A204.1 (cell line): ENCODE data around the gene FBLN2.
"Not testable (repeated sequence)": the region's sequence is repeated elsewhere in the genome, so short reads cannot be mapped to it uniquely, and the experiment has no call there.

ENCODE experiments used
- FAIRE-seq: peaks from 2 replicates; lab custom pipeline; 2012; peaks lifted over from hg19 to GRCh38; lab: Jason Lieb, UNC

The FBLN2 gene

DNA sequence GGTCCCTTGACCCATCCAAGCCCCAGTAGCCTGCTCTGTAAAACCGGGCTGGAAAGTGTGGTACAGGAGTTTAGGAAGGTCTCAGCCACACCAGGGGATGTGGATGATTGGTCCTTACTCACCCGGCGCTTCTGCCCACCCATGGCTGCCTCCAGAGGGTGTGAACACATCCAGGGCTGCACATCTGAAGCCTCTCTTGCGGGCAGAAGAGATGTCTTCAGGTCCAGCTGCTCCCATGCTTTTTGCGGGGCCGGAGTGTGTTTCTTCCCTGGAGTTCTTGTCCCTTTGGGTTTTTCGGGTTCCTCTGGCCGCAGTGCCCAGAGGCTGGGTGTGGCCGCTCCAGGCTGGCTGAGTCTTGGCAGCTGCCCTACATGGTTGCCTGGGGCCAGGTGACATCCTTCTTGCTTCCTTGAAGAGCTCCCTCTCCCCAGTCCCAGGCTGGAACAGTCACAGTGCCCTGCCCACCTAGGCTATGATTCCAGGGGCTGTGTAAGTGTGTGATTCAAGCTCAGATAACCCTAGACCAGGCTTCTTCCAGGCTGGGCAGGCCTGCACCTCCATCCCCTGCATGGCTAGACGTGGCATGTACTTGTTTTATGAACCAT lies 34.9 kb upstream of the FBLN2 start:
- FAIRE-seq: no peak

DNA sequence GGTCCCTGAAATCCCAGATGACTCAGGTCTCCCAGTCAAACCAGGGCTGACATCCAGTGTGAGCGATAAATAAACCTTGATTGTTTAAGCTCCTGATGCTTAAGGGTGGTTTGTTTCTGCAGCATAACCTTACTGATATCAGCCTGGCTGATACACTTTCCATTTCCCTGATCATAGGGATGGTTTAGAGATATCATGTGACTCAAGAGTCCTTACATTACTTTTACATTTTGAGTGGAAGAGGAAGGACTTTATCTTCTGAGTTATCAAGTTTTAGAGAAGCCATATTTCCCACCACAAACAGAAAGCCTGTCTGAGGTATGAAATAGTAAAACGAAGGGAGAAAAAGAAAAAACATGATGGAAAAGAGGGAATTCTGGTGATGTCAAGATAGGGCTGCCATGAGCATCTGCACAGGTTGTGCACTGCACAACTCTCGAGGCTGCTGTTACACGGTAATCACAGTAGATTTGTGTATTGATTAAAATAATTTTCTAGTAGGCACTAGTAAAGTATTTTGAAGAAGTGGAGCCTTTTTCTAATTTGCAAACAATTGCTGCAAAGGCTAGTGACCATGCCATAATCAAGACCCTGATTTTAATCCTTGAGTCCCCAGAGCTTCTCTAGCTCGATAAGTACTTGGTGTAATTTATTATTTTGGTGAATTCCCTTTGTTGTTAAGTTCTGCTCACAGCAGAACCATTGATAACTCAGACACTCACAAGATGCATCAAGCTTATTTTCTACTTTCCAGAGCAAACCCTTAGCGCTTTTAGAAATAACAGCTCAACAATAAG lies 34.1 kb upstream of the FBLN2 start:
- FAIRE-seq: no peak

DNA sequence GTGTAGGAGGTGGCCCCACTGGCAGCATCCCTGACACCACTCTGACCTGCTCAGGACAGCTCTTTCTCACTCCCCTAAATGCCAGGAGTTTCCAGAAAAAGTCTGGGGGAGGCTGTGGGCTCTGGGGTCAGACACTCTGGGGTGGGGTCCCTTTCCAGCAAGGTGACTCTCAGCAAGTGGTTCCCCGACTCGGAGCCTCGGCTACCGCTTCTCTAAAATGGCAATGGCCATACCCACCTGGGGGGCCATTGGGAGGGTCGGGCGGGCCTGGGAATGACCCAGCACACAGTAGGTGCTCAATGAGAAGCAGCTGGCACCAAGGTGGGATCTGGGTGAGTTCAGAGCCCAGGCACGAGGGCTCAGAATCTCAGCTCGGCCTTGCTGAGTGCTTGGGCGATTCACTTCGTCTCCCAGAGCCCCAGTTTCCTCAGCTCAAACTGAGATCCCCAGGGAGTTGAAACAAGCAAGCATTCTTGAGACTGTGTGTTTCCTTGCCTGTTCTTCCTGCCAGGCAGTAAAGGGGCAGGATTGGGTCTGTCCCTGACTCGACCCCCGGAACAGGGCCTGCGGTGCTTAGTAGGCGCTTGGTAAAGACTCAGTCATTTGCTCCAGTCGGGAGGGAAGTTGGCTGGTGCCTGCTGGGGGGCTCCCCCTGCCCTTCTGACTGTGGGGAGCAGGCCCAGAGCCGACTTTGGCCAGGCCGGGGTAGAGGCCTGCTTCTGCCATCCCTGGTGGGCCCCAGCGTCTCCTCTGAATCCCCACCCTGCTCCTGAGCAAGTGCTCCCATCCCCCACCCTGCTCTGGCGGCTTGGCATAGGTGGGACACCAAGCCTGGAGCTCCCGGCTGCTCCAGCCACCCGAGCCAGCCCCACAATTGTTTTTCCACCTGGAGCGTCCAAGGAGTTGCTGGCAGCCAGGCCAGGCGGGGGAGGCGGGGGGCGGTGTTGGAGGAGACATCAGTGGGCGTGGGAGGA lies 32.9 kb upstream of the FBLN2 start:
- no peak for FAIRE-seq

DNA sequence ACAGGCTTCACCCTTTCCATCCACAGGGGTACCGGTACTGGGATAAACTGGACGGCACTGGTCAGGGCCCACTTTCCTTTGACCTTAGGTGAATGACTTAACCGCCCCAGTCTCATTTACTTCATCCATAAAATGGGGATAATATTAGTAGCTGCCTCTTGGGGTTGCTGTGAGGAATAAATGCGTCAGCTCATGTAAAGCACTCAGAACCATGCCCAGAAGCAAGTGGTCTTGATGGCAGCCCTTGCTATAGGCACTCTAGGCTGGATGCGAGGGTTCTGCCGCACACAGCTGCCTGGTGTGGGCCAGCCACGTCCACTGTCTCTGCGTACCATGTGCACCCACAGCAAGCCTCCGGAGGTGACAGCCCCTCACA lies 32.2 kb upstream of the FBLN2 start:
- FAIRE-seq: no peak

DNA sequence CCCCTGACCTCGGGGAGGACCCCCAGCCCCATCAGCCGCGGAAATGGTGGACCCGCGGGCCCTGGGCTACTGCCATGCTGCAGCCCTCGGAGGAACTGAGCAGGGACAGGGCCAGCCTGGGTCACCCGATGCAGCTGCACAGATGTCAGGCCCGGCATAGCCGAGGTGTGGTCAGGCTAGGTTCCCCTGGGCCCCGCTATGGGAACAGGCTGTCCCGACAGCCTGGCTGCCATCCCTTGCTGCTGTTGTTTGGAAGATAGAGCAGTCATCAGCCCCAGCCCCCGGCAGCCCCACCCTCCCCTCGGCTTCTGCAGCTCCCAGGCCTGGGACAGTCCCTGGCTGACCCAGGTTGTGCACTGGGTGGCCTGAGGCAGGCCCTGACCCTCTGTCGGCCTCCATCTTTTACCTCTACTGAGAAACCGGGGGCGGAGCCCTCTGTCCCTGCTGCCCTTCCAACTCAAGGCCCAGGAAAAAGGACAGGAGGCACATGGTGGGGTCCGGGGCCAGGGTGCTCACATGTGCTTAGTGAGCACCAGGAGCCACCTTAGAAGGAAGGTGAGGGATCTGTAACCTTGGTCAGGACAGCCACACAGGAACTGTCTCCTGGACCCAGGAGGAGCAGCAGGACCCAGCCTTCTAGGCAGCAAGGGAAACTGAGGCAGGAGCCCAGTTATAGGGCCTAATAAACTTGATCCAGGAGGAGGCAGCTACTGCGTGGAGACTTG lies 31.5 kb upstream of the FBLN2 start:
- FAIRE-seq: no peak

DNA sequence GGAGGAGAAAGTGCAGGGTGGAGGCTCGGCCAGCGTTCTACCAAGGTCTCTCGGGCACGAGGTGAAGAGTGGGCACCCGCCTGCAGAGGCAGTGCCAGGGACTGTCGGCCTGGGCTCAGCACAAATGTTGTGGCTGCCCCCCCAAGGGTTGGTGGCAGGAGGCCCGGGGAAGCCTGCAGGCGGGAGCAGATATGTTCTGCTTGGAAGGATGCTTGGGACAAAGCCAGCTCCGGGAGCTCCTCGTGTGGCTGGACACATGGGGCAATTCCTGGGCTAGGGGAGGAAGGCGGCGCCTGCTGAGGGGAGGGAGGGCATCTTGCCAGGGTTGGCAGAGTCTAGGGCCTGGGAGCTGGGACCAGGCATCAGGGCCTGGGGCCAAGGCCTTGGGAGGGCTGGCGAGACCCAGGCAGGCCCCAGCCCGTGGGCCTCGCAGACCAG lies 30.4 kb upstream of the FBLN2 start:
- FAIRE-seq: no peak

DNA sequence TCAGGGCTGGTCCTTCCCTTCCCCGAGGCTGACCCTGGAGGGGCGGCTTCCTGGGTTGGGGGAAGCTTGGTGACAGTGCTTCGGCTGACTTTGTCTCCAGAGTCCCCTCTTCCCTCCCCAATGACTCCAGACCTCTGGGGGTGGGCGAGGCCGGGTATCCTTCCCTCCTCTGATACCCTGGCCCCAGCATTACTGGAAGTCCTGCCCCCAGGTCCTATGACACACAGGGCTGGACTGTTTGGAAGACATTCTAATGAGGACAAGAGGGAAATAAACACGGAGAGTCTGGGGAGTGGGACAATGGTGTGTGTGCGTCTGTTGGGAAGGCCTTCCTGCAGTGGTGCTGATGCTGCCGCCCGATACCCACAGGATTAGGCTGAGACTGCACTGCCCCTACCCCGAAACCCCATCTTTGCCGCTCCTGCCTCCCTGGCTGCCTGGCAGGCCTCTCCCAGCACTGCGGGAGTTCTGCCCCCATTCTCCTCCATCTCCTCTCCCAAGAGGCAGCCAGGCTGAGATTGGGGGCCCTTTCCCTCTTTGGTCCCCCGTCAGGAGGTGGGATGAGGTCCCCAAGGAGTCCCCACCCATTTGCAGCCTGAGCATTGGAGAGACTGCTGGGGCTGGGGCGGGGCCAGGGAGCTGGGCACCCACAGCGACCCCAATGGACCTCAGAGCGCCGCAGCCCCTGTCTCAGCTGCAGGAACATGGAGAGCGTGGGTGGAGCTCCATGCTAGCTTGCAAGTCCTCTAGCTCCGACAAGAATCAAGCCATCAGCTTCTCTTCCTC lies 29.7 kb upstream of the FBLN2 start:
- no peak for FAIRE-seq

DNA sequence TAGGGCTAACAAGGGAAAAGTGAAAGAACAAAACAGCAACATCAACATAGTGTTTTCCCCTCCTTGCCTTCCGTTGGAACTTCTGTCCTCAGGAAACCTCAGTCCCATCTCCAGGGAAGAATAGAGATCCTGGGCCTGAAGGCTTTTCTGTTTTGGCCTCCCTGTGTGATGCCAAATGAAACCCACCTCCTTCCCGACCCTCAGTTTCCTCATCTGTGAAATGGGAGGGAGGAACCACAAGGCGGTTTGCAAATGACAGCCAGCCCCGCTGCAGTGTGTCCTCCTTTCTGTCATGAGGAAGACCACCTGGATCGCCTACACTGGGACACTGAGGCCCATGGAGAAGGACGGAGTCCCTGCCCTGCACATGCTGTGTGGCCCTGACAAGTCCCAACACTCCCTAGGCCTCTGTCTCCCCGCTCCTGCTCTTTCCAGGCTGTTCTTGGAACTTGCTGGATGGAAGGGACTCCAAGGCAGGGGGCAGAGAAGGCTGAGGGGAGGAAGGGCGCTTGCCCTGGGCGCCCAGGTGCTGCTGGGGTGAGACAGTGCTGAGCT lies 28.5 kb upstream of the FBLN2 start:
- no peak for FAIRE-seq

DNA sequence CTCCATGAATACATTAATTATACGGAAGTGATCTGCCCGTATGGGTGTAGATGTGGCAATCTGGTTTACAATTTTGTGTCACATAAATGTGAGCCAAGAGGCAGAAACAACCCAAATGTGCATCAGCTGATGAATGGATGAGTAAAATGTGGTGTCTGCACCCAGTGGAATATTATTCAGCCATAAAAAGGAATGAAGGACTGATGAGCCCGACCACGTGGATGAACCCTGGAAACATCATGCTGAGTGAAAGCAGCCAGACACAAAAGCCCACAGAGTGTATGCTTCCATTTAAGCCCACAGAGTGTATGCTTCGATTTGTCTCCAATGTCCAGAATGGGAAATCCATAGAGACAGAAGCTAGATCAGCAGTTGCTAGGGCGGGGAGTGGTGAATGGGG lies 27.6 kb upstream of the FBLN2 start:
- no peak for FAIRE-seq

DNA sequence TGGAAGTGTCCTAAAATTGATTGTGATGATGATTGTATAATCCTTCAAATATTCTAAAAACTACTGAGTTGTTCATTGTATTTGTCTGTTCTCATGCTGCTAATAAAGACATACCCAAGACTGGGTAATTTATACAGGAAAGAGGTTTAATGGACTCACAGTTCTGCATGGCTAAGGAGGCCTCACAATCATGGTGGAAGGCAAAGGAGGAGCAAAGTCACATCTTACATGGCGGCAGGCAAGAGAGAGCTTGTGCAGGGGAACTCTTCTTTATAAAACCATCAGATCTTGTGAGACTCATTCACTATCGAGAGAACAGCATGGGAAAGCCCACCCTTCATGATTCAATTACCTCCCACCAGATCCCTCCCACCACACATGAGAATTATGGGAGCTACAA lies 27.2 kb upstream of the FBLN2 start:
- FAIRE-seq: not testable (repeated sequence)

DNA sequence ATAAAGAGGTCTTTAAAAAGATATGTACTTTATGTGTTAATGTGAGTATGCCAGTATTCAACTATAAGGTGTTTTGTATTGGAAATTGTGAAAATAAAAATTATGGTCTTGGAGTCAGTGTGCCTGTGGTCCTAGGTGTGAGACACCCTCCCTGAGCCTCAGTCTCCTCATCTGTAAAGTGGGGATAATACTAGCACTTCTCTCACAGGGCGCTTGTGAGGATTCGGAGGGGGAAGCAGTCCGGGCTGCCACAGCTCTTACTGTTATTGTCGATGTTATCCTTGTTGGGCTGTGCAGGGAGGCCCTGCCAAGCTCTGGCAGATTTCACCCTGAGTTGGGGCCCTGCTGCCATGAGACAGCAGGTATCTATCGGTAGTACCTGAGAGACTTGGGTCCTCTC lies 26.7 kb upstream of the FBLN2 start:
- no peak for FAIRE-seq

DNA sequence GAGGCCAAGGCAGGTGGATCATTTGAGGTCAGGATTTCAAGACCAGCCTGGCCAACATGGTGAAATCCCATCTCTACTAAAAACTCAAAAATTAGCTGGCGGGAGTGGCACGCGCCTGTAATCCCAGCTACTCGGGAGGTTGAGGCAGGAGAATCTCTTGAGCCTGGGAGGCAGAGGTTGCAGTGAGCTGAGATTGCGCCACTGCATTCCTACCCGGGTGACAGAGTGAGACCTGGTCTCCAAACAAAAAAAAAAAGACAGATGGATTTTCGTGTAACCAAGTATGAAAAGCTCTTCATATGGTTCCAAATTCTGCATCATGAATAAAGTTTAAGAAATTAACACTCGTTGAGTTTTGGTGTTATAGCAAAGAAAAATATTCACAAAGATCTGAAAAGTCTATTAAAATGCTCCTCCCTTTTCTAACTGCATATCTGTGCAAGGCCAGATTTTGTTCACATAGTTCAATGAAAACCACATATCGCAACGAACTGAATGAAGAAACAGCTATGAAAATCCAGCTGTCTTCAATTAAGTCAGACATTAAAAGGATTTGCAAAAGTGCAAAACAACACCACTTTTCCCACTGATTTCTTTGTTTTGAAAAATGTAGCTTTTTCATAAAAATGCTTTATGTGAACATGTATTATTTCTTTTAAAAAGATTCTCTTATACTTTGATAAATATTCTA lies 23.8 kb upstream of the FBLN2 start:
- no peak for FAIRE-seq

DNA sequence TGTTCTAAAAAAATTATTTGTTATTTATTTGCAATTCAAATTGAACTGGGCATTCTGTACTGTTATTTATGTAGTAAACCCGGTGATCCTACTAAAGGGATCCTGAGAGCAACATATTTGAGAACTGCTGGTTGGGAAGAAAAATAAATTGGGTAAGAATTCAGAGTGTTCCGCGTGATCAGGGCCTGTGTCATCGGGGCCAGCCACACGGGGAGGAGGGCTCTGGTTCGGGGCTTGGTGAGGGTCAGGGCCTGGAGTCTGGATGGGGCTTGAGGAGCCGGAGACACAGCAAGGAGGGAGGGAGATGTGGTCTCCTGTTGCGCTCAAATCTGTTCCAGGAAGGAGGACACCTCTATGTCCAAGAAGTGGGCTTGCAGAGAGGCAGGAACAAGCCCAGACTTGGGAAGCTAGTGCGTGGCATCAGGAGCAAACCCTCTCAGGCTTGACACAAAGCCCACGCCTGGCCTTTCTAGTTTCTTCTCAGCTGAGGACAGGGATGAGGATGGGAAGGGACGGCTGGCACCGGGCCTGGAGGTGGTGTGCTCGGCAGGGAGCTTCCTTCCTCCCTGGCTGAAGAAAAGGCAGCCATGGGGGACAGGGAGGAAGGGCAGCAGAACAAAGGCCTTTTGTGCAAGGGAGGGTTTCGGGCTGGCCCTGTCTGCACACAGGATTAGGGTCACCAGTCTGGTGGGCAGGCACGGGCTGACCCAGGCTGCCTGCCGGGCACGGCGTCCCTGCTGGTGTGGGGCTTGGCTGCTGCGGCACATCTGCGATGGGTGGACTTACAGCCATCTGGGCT lies 22.9 kb upstream of the FBLN2 start:
- no peak for FAIRE-seq

DNA sequence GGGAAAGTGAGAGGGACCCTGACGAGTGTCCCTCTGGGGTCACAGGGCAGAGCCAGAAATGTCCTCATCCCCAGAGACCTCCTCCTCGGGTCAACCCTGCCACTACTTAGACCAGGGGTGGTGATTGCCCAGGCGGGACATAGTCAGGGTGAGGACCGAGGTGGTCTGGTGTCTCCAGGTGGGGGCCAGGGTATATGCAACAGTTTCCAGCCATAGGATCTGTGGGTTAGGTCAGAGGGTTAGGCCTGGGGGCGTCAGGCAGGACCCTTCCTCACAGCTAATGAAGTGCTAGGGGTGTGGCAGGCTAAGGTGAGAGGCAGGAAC lies 22.3 kb upstream of the FBLN2 start:
- FAIRE-seq: no peak

DNA sequence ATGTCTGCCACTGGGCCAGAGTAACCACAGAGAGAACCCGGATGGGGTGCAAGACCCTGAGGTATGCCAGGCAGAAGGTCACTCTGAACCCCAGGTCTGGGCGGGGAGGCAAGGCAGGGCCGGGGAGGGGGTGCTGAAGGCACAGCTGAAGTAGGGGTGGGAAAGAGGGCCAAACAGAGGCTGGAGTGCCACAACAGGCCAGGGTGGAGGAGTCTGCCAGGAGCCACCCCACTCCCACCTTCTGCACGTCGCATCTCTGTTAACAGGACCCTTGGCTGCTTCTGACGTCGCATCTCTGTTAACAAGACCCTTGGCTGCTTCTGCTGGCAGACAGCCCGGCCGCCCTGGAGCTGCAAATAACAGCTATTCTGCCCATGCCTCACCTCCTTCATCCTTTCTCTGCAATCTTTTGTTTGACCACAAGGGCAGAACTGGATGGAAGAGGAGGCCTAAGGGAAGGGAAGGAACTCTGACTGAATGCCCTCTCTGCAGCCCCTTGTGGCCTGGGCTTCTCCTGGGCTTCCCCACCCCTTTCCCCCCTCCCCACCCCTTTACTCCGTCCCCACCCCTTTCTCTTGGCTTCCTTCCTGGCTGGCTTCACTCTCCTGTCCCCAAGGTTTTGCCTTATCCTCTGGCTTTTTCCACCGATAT lies 20.6 kb upstream of the FBLN2 start:
- no peak for FAIRE-seq

DNA sequence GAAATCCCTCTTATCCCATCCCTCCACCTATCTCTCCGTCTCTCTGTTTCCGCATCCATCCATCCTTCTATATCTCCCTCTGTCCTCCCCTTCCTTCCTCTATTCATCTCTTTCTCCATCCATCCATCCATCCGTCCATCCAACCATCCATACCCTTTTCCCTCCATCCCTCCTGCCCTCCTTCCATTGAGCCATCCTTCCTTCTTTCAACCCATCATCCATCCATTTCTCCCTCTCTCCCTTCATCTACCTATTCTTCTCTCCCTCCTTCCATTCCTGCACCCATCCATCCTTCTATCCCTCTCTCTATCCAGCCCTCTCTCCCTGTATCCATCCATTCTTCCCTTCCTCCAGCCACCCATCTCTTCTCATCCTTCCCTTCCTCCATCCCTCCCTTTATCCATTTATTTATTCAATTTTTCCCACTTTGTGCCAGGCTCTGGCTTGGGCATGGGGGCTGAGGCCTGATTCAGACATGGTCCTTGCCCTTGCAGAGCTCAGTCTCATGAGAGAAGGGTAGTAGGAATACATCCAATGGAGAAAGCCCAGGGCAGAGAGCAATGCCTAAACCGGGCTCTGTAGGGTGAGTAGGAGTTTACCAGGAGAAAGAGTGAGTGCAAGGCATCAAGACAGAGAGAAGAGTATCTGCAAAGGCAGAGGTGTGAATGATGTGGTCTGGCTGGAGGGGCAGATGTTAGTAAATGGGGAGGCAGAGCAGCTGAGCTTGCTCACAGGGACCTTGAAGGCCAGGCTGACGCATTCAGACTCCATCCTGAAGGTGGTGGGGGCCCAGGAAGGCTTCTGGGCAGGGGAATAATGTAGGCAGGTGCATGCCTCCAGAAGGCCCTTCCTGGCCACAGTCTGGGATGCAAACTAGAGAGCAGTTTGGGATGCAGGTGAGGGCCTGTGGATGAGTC lies 19.5 kb upstream of the FBLN2 start:
- FAIRE-seq: no peak

DNA sequence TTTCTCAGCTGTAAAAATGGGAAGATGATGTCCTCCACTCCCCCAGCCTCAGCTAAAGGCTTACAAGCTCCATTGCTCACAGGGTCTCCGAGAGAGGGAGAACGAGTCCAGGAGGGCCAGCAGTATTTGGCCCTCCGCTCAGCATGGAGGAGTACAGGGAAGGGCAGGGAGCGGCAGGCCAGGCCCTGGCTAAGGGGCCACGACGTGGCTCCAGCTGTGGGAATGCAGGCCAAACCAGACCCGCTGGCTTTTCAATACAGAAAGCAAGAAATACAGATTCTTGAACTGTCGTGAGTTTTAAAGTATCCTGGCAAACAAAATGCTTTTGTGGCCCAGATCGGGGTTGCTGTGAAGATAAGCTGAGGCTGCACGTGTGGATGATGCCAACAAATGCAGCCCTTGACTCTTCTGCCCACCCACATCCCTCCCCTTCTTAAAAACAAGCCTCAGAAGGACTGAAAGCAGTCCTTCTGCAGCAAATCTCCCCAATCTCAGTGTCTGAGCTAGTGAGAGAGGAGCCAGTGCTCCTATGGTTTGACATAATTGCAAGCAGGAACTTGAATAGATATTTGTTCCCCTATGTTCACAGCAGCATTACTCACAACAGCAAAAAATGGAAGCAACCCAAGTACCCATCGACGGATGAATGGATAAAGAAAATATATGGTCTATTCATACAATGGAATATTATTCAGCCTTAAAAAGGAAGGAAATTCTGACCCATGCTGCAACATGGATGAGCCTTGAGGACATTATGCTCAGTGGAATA lies 18.5 kb upstream of the FBLN2 start:
- FAIRE-seq: no peak
